ENCODE measurements around the gene MGAT5.
A peak's percentile ranks its signal among the peaks of the same experiment; 100 is the strongest.

MGAT5 gene

GRCh38 chr2:134231301-134231964 lies 22.4 kb upstream of the MGAT5 start:
- peak; percentile 39 for DNase-seq

DNA sequence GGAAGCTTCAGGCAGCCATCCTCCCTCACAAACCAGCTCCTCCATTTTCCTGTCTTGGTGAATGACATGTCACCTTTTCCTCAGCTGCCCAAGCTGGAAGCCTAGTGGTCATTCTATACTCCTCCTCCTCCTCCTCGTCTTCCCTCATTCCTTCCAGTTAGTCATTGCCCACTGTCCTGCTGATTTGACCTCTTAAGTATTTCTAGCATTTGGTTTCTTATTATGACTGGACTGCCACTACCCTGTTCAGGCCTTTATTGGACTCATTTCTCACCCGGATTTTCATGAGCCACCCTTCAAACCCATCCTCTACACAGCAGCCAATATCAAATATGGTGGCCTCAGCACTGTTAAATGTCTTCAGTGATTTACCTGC lies 21.9 kb upstream of the MGAT5 start:
- peak; percentile 21 for DNase-seq

DNA sequence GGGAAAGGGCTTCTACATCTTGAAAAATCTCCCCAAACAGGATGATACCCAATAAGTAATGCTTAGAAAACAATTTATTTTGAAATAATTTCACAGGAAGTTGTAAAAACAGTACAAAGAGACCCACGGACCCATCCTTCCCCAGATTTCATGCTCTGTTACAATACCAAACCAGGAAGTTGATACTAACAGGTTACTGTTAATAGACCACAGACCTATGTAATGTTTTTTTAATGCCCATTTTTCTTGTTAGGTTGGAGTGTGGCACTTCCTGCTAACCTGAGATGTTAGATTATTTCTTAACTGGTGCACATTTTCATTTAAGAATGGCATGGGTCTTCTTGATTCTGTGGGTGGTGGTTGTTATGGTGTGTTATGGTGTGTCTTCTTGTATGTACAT lies 21.4 kb upstream of the MGAT5 start:
- no peak for DNase-seq

DNA sequence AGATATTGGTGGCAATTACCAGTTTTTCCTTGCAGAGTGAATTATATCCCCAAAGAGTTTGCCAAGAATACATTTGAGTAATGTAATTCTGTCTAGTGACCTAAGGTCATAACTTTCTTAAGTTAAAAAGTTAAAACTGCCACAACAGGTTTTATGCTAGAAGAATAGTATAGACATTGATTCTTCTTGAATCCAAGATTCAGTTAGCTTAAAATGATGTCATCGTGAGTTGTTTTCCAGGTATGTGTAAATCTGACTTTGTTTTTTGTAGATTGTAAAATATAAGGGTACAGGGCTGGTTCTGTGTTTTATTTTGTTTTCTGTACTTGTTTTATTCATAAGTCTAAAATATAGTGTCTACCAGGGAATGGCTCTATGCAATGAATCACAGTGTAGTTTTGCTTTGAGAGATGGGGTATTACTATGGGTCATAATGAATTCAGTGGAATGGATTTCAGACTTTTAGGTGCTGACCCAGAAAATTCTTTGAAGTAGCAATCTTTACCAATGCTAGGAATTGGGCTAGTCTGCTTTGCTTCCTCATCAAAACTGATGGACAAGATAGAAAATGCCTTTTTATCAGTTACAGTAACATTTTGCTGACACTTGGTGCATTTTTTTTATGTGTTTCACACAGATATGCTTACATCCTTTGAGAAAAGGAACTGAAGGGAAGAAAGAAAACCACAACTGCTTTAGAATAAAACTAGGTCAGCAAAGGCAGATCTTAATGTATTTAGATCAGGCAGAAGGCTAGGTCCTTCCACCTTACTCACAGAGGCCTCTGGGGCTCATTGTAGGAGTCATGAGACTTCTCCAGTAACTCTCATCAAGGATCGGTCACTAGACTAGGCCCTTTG lies 20.8 kb upstream of the MGAT5 start:
- peak; percentile 34 for DNase-seq

GRCh38 chr2:134233728-134234136 lies 20.1 kb upstream of the MGAT5 start:
- DNase-seq, result no peak

DNA sequence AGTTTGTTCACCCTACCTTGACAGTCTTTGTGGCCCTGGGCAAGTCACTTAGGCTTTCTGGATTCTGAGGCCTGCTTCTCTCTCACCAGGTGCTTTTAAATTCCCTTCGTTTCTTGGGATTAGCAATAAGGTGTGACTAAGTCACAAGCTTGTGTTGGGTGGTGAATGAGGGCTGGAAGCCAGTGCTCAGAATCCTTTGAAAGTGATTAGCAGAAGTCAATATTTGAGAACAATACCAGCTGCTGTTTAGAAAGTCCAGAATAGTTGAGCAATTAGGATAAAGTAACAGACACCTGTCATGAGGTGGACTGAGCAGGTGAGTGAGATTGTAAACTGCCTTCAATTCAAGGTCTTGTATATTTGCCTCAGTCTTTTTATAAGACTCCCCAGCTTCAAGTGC lies 19.3 kb upstream of the MGAT5 start:
- no peak for DNase-seq

DNA sequence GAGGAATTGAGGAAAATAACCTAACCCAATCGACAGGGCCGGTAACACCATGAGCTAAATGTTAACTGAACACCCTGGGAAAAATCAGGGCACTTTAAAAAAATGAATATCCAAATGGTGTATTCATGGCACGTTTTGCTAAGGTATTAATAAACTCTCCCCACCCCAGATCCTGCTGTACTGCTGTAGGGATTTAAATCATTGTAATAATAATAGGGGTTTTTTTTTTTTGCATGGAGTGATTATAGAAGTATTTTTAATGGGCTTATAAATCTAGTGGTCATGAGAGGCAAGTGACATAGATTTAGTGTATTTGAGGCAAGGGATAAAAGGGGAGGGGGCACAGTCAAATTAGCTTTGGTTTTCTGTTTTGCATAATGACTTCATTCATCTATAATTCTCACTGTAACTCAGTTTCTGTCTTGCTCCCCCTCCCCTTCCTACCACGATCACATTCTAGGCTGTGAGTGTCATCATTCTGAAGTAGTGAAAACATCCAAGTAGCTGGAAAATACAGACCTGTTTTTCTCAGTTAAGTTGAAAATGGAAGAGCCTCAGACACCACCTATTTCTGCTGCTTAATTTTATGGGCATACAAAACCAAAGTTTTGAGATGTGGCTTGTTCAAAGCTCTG lies 18.2 kb upstream of the MGAT5 start:
- peak; percentile 60 for DNase-seq

DNA sequence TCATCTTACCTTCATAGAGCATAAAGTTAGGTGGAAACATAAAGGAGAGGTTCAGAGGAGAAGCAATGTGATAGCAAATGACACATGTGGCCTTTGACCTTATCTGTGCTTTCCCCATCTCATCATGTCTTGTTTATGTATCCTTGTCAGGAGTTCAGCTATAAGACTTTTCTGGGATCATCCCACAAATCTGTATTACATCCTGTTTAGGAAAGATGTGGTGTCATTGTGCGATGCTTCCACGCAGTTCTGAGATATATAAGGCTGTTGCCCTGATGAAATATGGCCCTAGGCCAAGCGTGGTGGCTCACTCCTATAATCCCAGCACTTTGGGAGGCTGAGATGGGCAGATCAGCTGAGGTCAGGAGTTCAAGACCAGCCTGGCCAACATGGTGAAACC lies 15.5 kb upstream of the MGAT5 start:
- DNase-seq, result no peak

- DNase-seq, result no peak
These were observed 13.8 kb upstream of the MGAT5 start for GRCh38 chr2:134240061-134240460.

DNA sequence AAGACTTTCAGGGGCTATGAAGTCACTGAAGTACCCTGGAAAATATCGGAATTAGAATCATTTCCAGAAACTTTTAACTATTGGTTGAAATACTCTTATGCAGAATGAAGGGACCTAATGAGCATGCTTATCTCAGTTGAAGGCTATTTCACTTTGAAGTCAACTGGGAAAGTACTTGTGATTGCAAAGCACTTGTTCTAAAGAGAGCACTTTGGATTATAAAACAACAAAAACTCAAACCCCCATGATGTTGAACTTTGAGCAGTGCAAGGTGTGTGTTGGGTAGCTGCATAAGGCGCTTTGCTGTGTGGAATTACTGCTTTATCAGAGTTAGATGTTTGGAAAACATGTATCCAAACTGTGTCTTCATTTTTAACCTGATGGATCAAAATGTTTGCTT lies 12.0 kb upstream of the MGAT5 start:
- no peak for DNase-seq

GRCh38 chr2:134243244-134243643 lies 10.6 kb upstream of the MGAT5 start:
- DNase-seq, result no peak

DNA sequence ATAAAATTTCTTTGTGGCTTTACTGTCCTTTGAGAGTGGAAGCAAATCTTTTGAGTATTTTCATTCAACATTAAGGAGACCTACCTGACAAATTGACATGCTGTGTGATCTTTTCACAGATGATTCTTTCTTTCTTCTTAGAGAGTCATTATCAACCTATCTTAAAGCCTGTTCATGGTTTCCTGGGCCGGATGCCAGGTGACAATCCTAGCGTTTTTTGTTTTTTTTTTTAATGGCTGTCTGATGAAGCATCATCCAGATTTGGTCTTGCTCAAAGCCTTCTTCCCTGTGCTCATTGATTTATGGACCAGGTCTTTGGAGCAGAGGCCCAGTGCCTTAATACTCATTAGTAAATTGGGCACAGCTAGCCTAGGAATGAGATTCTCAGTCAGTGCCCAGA lies 9.8 kb upstream of the MGAT5 start:
- peak; percentile 66 for DNase-seq

DNA sequence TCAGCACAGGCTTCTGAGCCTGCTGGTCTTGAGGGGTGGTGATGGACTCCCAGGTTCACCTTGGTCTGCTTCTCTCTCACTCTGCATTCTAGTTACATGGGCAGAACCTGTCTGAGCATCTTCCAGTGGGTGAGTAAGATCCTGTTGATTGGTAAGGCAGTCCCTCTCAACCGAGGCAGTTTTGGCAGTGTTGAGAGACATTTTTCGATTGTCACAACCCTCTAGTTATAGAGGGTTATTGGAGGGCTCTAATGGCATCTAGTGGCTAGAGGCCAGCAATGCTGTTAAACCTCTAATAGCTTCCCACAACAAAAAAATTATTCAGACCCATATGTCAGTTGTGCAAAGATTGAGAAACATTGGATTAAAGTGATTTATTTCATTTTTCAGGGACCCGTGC lies 9.3 kb upstream of the MGAT5 start:
- DNase-seq, result no peak

GRCh38 chr2:134245340-134245984 lies 8.4 kb upstream of the MGAT5 start:
- DNase-seq, result peak; percentile 69

GRCh38 chr2:134246154-134246874 lies 7.6 kb upstream of the MGAT5 start:
- no peak for DNase-seq

DNA sequence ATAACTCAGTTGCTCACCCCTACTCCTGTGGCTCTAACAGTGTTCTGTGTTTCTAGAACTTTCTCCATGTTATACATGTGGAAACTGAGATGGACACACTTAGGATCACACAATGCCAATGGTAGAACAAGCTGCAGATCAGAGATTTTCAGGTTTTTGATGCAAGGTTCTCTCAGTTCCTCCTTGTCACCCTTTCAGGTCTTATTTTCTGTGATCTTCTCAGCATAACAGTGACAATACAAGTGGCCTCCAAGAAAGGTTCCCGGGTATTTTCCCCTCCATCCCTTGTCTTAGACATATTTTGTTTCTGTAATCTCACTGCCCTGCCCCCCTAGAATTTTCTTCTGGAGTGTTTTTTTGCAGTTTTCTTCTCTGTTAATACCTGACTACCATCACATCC lies 6.2 kb upstream of the MGAT5 start:
- no peak for DNase-seq

- DNase-seq, result no peak
These were observed 5.0 kb upstream of the MGAT5 start for GRCh38 chr2:134248913-134249312.

GRCh38 chr2:134249755-134250154 lies 4.1 kb upstream of the MGAT5 start:
- DNase-seq, result no peak

DNA sequence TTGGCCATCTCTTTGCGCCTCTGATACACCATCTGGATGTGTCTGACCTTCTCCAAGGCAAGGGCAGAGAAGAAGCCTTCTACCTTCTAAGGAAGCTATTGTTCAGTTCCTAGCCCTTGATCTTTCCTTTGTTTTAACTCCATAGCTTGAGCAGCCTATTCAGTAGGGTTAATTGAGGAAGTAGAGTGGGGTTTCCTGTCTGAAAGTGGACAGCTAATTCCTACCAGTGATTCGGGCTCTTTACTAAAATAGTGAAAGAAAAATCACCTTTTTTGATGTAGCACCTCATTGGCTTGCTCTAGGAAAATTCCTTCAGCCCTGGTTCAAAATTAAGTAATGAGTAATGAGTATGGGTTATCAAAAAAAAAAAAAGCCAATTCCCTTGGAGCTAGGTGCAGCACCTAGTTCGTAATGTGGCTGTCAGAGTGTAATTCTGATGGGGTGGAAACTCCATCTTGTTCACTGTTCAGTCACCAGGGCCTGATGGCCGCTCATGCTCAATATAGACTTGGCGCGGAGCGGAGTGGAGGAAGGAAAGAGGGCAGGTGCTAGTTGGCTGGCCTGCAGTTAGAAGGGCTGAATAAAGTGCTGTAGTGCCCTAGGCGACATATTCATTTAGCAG lies 2.9 kb upstream of the MGAT5 start:
- no peak for DNase-seq

GRCh38 chr2:134252092-134252750 lies 1.7 kb upstream of the MGAT5 start:
- peak; percentile 47 for DNase-seq

GRCh38 chr2:134253117-134253704 lies 661 bp upstream of the MGAT5 start:
- no peak for DNase-seq

Data from fibroblast of skin of abdomen (primary cell).